WERI-Rb-1 (cell line): Measurements from ENCODE around the gene TMEM187.

Source experiments
- DNase-seq: peaks from one replicate; pipeline ENCODE4 v3.0.0-alpha.2; 2020
- H3K27ac ChIP-seq: fragments of 250-450 bp; sonication (Bioruptor Pico); 2 replicates; pipeline ENCODE4 v1.5.1; 2020; ENCODE audit warnings: mild to moderate bottlenecking, moderate library complexity
- H3K27me3 ChIP-seq: fragments of 250-450 bp; sonication (Bioruptor Pico); 2 replicates; pipeline ENCODE4 v1.5.1; 2021; ENCODE audit warnings: mild to moderate bottlenecking, low read depth, moderate library complexity; ENCODE audit not compliant: insufficient read depth, severe bottlenecking
- H3K36me3 ChIP-seq: fragments of 250-450 bp; sonication (Bioruptor Pico); 2 replicates; pipeline ENCODE4 v1.5.1; 2020; ENCODE audit warnings: mild to moderate bottlenecking, moderate library complexity
- H3K4me3 ChIP-seq: 2 replicates; pipeline ENCODE4 v1.5.1; 2011; ENCODE audit warnings: low read depth, mild to moderate bottlenecking, control low read depth, low read length
- H3K9me3 ChIP-seq: fragments of 250-450 bp; sonication (Bioruptor Pico); 2 replicates; pipeline ENCODE4 v1.5.1; 2021; ENCODE audit warnings: mild to moderate bottlenecking, moderate library complexity; ENCODE audit not compliant: severe bottlenecking
- TF ChIP-seq, protein P1 (sequence below): IDR thresholded peaks from 2 replicates; pipeline ENCODE4 v1.5.1; 2011; ENCODE audit warnings: low read depth, mild to moderate bottlenecking, control low read depth, inconsistent platforms, low read length

TMEM187 gene

DNA sequence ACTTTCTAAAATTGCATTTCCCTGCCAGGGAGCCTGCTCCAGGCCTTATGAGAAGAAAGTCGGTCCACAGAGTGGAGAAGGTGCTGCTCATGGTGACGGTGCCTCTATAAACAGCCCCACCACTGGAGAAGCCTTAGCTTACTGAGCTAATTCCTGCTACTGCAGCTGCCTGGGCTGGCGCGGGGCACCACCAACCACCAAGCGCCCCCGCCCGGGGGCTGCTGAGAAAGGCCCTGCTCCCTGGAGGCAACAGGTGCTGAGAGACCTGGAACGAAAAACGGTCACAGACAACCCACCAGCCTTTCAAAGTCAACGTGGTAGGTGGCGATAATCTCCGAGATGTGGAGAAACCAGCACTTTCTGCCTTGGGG is 3.8 kb upstream of the TMEM187 start:
- DNase-seq: peak; percentile 79
- peaks cover 68% of the 10 kb centered on the region for H3K36me3 ChIP-seq
- H3K9me3 ChIP-seq: peaks cover 4% of the 10 kb centered on the region
- TF ChIP-seq, protein P1, sequence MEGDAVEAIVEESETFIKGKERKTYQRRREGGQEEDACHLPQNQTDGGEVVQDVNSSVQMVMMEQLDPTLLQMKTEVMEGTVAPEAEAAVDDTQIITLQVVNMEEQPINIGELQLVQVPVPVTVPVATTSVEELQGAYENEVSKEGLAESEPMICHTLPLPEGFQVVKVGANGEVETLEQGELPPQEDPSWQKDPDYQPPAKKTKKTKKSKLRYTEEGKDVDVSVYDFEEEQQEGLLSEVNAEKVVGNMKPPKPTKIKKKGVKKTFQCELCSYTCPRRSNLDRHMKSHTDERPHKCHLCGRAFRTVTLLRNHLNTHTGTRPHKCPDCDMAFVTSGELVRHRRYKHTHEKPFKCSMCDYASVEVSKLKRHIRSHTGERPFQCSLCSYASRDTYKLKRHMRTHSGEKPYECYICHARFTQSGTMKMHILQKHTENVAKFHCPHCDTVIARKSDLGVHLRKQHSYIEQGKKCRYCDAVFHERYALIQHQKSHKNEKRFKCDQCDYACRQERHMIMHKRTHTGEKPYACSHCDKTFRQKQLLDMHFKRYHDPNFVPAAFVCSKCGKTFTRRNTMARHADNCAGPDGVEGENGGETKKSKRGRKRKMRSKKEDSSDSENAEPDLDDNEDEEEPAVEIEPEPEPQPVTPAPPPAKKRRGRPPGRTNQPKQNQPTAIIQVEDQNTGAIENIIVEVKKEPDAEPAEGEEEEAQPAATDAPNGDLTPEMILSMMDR: peak; percentile 62
- H3K4me3 ChIP-seq: peak overlapping the region; percentile 92
- H3K27me3 ChIP-seq: peaks cover 16% of the 10 kb centered on the region
- H3K27ac ChIP-seq: peak overlapping the region; percentile 64

DNA sequence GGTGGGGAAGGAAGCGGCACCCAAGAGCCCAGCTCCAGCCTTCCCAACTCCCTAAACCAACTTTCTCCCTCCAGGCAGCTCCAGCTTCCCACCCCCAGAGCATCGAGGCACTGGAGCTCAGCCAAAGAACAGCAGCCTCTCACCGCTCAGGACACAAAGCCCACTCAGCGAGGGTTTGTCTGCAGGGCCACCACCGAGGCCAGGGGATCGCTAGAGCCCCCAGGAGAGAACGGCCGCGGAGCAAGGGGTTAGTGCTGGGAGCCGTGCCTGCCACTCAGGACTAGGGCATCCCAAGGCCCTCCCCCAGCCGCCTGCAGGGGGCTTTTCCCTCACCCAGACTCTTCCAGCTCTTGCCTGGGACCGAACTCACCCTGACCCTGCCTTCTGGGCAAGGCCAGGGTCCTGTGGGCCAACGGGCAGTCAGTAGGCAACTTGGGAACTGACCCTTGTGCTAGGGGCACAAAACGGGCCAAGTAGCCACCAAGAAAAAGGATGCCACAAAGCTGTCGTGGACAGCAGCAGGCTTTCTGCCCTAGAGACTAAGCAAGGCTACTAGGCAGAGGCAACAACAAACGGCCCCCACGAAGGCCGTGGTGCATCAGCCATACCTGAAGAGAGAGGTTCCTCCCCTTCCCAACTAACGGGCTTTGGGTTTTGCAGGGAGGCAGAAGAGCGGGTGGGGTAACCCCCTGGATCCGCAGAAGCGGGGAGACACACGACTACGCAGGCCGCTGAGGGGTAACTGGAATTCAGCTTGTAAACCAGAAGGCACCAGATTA is 3.2 kb upstream of the TMEM187 start:
- Histone ChIP-seq H3K4me3 (peak overlapping the region; percentile 92), H3K27ac (peak overlapping the region; percentile 64), H3K36me3 (peaks cover 63% of the 10 kb centered on the region), H3K9me3 (peaks cover 4% of the 10 kb centered on the region), H3K27me3 (peaks cover 16% of the 10 kb centered on the region)
- TF ChIP-seq, protein P1: 0 out of 2 replicates have a peak, but pooled peaks have one; percentile 5
- DNase-seq: peak; percentile 49

DNA sequence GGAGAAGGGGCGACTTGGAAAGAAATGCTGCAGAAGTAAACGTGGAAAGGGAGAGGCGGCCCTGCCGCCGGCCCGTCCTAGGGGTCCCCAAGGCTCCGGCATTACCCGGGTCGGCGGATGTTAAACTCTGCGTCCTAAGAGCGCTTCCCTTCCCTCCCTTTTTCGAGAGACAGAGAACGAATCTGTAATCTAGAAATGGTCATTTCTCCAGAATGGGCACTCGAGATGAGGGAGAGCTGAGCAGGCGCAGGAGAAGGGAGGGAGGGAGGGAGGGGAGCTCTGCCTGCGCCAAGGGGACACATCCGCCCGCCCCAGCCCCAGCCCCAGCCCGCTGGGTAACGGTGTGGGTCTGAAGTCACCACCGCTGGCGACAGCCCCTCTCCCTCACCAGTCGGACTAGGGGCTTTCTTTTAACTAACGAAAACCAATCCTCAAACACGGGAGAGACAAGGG is 2.6 kb upstream of the TMEM187 start:
- Histone ChIP-seq H3K27ac (peak overlapping the region; percentile 64), H3K27me3 (peaks cover 12% of the 10 kb centered on the region), H3K36me3 (peaks cover 57% of the 10 kb centered on the region), H3K9me3 (peaks cover 4% of the 10 kb centered on the region), H3K4me3 (peak overlapping the region; percentile 92)
- TF ChIP-seq, protein P1: no peak
- no peak for DNase-seq

DNA sequence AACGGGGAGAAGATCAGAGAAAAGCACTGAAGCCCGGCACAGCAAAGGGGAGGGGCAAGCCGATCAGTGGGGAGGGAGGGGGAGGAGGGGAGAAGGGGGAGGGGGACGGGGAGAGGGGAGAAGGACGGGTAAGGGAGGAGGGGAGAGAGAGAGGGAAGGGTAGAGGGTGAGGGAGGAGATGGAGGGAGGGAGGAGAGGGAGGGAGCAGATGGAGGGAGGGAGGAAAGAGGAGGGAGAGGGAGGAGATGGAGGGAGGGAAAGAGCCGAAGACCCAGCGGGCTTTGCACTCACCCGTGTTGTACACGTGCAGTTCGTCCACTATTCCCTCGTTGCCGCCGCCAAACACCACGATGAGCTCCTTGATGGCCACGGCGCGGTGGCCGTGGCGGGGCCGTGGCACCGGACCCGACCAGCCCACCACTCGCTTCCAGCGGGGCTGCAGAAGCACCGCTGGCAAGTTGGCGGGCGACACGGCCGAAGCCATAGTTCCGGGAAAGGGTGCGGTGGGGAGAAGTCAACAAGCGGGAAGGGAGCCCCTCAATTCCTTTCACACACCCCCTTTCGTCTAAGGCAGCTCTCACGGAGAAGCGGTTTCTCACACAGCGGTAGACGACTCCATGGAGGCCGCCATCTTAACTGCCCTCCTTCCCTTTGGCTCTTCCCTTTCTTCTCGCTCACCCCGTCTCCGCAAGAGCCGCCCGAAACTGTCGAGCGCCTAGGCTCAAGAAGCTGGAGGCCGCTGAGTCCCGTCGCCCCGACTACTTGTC is 2.0 kb upstream of the TMEM187 start:
- H3K9me3 ChIP-seq: peaks cover 4% of the 10 kb centered on the region
- peak; percentile 89 for DNase-seq
- peaks cover 50% of the 10 kb centered on the region for H3K36me3 ChIP-seq
- H3K27ac ChIP-seq: peak overlapping the region; percentile 99
- H3K4me3 ChIP-seq: peak overlapping the region; percentile 92
- TF ChIP-seq, protein P1: no peak
- peaks cover 7% of the 10 kb centered on the region for H3K27me3 ChIP-seq

DNA sequence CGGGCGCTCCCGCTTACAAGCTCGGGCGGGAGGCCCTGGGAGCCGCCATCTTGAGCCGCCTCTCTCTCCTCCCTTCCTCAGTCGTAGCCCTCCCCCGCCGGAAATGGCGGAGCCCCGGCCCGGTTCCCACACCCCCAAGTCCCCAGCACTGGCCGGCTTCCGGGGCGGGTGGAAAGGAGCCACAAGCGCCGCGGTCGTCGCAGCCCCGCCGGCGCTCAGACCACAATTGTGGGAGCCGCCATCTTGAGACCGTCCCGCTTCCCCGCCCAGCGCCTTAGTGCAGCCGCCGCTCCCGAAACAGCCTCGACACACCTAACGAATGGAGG is 1.5 kb upstream of the TMEM187 start:
- H3K9me3 ChIP-seq: peaks cover 4% of the 10 kb centered on the region
- DNase-seq: peak; percentile 93
- H3K36me3 ChIP-seq: peaks cover 48% of the 10 kb centered on the region
- H3K4me3 ChIP-seq: peak overlapping the region; percentile 92
- TF ChIP-seq, protein P1: no peak
- peaks cover 11% of the 10 kb centered on the region for H3K27me3 ChIP-seq
- peak overlapping the region; percentile 99 for H3K27ac ChIP-seq
